ENCODE measurements around the gene PIAS1.

DNA sequence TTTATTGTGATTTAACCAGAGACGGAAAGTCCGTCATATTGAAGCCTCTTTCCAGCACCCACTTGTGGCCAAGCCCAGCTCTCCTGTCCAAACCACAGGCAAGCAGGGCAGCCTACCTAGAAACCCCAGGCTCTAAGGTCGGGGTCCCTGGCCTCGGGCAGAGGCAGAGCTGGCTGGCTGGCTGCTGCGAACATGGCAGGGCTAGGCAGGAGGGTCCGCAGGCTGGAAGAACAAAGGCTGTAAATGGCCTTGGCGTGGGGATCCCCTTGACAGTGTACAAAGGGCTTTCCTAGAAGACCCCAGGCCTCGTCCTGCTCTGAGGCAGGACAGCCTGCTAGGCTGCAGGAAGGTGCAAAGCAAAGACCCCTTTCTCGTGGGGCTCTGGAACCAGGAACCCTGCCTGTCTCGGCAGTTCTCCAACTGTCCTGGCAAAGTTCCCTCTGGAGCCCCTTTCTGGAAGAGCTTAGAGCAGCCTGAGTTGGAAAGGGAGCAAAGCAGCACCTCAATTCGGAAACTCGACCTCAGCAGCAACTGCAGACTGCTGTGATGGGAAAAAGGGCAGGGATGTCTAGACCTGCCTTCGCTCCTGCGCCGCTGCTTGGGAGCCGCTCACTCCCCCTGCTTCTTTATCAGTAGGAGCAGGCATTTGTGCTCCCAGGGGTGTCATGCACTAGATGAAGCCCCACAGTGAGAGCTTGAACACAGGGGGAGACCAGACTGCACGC lies 142.5 kb downstream of the PIAS1 start:
- TF ChIP-seq, protein P1, sequence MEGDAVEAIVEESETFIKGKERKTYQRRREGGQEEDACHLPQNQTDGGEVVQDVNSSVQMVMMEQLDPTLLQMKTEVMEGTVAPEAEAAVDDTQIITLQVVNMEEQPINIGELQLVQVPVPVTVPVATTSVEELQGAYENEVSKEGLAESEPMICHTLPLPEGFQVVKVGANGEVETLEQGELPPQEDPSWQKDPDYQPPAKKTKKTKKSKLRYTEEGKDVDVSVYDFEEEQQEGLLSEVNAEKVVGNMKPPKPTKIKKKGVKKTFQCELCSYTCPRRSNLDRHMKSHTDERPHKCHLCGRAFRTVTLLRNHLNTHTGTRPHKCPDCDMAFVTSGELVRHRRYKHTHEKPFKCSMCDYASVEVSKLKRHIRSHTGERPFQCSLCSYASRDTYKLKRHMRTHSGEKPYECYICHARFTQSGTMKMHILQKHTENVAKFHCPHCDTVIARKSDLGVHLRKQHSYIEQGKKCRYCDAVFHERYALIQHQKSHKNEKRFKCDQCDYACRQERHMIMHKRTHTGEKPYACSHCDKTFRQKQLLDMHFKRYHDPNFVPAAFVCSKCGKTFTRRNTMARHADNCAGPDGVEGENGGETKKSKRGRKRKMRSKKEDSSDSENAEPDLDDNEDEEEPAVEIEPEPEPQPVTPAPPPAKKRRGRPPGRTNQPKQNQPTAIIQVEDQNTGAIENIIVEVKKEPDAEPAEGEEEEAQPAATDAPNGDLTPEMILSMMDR (IDR thresholded peaks at IDR 0.05): no peak
- no peak for TF ChIP-seq EP300 (IDR thresholded peaks at IDR 0.05)
